ENCODE data around the gene MEGF8. TPM values are rescaled to one million over a fixed set of nuclear protein-coding genes. Genes with fewer than 3 reads are reported as not detected.

MEGF8 gene
- polyA plus RNA-seq, 1 donor from 2014 or later, result 21.5 TPM

DNA sequence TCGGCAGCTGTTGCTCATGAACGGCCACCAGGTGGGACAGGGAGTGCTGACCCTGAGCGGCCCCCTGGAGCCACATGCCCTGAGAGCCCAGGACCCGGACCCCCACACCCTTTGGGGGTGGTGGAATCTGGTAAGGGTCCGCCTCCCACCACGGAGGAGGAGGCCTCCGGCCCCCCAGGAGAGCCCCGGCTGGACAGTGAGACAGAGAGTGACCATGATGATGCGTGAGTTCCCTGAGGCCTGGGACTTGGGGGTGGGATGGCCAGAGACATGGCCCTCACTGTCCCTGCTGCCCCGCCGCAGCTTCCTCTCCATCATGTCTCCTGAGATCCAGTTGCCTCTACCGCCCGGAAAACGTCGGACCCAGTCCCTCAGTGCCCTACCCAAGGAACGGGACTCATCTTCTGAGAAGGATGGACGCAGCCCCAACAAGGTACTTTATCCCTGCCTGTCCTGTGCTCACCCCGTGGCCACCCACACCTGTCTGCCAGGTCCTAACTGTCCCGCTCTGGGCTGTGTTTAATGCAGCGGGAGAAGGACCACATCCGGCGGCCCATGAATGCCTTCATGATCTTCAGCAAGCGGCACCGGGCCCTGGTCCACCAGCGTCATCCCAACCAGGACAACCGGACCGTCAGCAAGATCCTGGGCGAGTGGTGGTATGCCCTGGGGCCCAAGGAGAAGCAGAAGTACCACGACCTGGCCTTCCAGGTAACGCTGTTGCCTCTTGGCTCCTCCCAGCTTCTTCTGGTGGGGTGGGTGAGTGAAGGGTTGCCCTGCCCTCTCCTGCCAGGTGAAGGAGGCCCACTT, 38.2 kb upstream of the MEGF8 start:
- no peak overlapping the region for H3K4me3 ChIP-seq (ENCODE audit: low read length)
- TF ChIP-seq TAF1 (IDR thresholded peaks at IDR 0.05; ENCODE audit: low read depth) (no peak), RAD21 (conservative IDR thresholded peaks at IDR 0.05) (no peak)
- TF ChIP-seq, protein P1, sequence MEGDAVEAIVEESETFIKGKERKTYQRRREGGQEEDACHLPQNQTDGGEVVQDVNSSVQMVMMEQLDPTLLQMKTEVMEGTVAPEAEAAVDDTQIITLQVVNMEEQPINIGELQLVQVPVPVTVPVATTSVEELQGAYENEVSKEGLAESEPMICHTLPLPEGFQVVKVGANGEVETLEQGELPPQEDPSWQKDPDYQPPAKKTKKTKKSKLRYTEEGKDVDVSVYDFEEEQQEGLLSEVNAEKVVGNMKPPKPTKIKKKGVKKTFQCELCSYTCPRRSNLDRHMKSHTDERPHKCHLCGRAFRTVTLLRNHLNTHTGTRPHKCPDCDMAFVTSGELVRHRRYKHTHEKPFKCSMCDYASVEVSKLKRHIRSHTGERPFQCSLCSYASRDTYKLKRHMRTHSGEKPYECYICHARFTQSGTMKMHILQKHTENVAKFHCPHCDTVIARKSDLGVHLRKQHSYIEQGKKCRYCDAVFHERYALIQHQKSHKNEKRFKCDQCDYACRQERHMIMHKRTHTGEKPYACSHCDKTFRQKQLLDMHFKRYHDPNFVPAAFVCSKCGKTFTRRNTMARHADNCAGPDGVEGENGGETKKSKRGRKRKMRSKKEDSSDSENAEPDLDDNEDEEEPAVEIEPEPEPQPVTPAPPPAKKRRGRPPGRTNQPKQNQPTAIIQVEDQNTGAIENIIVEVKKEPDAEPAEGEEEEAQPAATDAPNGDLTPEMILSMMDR (IDR thresholded peaks at IDR 0.05; ENCODE audit: poor library complexity, severe bottlenecking), result no peak

DNA sequence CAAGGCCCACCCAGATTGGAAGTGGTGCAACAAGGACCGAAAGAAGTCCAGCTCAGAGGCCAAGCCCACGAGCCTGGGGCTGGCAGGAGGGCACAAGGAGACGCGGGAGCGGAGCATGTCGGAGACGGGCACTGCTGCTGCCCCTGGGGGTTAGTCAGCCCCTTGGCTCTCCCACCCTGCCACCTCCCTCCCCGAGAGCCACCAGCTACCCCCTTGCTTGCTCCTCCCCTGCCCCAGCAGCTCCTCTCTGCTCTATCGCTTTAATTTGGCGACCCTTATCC, 37.7 kb upstream of the MEGF8 start:
- Histone ChIP-seq H3K4me3 (ENCODE audit: low read length) (no peak overlapping the region), H3K79me2 (replicated peaks; ENCODE audit: insufficient read depth, low read length) (peaks cover 20% of the 10 kb centered on the region), H3K9me2 (ENCODE audit: insufficient read depth, low read length) (no peaks in the 10 kb centered on the region), H3K9me3 (ENCODE audit: low read length) (no peaks in the 10 kb centered on the region), H3K36me3 (ENCODE audit: insufficient read depth, low read length) (peaks cover 6% of the 10 kb centered on the region), H2AFZ (ENCODE audit: low read depth, low read length) (no peak overlapping the region), H3K27me3 (ENCODE audit: insufficient read depth, low read depth, low read length) (no peaks in the 10 kb centered on the region), H3F3A (ENCODE audit: insufficient read depth, low read length, poor library complexity, severe bottlenecking) (no peaks in the 10 kb centered on the region), H3K4me2 (ENCODE audit: low read length) (no peak overlapping the region), H3K27ac (ENCODE audit: low read length) (no peak overlapping the region), H4K20me1 (ENCODE audit: insufficient read depth) (peaks cover 10% of the 10 kb centered on the region), H3K9ac (ENCODE audit: low read length) (no peak overlapping the region)
- TF ChIP-seq TAF1 (IDR thresholded peaks at IDR 0.05; ENCODE audit: low read depth), result no peak
- TF ChIP-seq SMC3 (conservative IDR thresholded peaks at IDR 0.05; ENCODE audit: poor library complexity), result no peak
- TF ChIP-seq, protein P1 (IDR thresholded peaks at IDR 0.05; ENCODE audit: poor library complexity, severe bottlenecking), result no peak
- TF ChIP-seq, protein P2, sequence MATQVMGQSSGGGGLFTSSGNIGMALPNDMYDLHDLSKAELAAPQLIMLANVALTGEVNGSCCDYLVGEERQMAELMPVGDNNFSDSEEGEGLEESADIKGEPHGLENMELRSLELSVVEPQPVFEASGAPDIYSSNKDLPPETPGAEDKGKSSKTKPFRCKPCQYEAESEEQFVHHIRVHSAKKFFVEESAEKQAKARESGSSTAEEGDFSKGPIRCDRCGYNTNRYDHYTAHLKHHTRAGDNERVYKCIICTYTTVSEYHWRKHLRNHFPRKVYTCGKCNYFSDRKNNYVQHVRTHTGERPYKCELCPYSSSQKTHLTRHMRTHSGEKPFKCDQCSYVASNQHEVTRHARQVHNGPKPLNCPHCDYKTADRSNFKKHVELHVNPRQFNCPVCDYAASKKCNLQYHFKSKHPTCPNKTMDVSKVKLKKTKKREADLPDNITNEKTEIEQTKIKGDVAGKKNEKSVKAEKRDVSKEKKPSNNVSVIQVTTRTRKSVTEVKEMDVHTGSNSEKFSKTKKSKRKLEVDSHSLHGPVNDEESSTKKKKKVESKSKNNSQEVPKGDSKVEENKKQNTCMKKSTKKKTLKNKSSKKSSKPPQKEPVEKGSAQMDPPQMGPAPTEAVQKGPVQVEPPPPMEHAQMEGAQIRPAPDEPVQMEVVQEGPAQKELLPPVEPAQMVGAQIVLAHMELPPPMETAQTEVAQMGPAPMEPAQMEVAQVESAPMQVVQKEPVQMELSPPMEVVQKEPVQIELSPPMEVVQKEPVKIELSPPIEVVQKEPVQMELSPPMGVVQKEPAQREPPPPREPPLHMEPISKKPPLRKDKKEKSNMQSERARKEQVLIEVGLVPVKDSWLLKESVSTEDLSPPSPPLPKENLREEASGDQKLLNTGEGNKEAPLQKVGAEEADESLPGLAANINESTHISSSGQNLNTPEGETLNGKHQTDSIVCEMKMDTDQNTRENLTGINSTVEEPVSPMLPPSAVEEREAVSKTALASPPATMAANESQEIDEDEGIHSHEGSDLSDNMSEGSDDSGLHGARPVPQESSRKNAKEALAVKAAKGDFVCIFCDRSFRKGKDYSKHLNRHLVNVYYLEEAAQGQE (IDR thresholded peaks at IDR 0.05; ENCODE audit: borderline replicate concordance), result no peak
- TF ChIP-seq EZH2 (IDR thresholded peaks at IDR 0.05; ENCODE audit: borderline replicate concordance, insufficient read depth, low read length, poor library complexity, severe bottlenecking), result no peak
- no peak for TF ChIP-seq POLR2AphosphoS5 (IDR thresholded peaks at IDR 0.05)
- TF ChIP-seq MXI1 (conservative IDR thresholded peaks at IDR 0.05; ENCODE audit: poor library complexity, severe bottlenecking), result no peak
- no peak for TF ChIP-seq EP300 (conservative IDR thresholded peaks at IDR 0.05; ENCODE audit: poor library complexity, severe bottlenecking)
- no peak for TF ChIP-seq RAD21 (conservative IDR thresholded peaks at IDR 0.05)

More for the DNA sequence above, 38.2 kb upstream of the MEGF8 start:
- Histone ChIP-seq H3K4me2 (ENCODE audit: low read length) (no peak overlapping the region), H3K9me3 (ENCODE audit: low read length) (no peaks in the 10 kb centered on the region), H3K9me2 (ENCODE audit: insufficient read depth, low read length) (no peaks in the 10 kb centered on the region), H2AFZ (ENCODE audit: low read depth, low read length) (no peak overlapping the region), H3K27ac (ENCODE audit: low read length) (no peak overlapping the region), H3K9ac (ENCODE audit: low read length) (no peak overlapping the region), H3F3A (ENCODE audit: insufficient read depth, low read length, poor library complexity, severe bottlenecking) (no peaks in the 10 kb centered on the region), H3K27me3 (ENCODE audit: insufficient read depth, low read depth, low read length) (no peaks in the 10 kb centered on the region), H3K79me2 (replicated peaks; ENCODE audit: insufficient read depth, low read length) (peaks cover 23% of the 10 kb centered on the region), H4K20me1 (ENCODE audit: insufficient read depth) (peaks cover 10% of the 10 kb centered on the region), H3K36me3 (ENCODE audit: insufficient read depth, low read length) (peaks cover 6% of the 10 kb centered on the region)

Data from neural cell (in vitro differentiated cells).